ENCODE results near the gene LTB4R2.

DNA sequence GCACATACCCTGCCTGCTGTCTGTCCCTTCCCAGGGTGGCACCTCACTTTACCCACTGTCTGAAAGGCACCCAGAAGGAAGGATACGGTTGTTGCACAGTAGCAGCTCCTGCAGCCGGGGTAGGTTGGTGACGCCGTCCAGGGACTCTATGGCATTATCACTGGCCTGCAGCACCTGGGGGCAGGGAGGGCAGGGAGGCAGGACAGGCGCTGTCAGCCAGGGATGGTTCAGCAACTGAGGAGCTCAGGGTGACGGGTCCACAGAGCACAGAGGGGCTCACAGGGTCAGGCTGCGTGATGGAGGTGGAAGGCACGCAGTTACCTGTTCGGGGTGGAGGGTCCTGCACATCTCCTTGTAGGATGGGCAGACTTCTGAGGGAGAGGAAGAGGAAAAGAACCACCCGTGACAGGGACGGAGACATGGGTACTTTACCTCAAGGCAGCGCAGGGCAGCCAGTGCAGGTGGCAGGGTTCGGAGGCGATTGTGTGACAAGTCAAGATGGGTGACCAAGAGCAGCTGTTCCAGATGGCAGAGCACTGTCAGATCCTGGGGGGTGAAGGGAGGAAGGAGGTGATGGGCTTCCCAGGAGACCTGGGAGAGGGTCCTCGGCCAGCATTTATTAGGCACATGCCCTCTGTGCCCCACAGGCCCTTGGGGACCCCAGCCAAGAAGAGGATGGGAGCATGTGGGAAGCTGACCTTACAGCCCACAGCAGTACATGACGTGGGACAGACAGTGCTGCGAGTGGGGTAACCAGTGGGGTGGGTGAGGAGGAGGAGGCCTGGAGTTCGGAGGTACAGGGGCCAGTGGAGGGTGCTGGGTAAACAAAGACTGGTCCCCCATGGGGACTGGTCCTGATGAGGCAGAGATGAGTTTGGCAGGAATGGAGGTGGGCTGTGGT lies 43.3 kb upstream of the LTB4R2 start:
- TF ChIP-seq, protein P1, sequence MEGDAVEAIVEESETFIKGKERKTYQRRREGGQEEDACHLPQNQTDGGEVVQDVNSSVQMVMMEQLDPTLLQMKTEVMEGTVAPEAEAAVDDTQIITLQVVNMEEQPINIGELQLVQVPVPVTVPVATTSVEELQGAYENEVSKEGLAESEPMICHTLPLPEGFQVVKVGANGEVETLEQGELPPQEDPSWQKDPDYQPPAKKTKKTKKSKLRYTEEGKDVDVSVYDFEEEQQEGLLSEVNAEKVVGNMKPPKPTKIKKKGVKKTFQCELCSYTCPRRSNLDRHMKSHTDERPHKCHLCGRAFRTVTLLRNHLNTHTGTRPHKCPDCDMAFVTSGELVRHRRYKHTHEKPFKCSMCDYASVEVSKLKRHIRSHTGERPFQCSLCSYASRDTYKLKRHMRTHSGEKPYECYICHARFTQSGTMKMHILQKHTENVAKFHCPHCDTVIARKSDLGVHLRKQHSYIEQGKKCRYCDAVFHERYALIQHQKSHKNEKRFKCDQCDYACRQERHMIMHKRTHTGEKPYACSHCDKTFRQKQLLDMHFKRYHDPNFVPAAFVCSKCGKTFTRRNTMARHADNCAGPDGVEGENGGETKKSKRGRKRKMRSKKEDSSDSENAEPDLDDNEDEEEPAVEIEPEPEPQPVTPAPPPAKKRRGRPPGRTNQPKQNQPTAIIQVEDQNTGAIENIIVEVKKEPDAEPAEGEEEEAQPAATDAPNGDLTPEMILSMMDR (IDR thresholded peaks at IDR 0.05), result no peak
- TF ChIP-seq POLR2A (IDR thresholded peaks at IDR 0.05) (no peak), POLR2AphosphoS5 (IDR thresholded peaks at IDR 0.05) (no peak), EP300 (IDR thresholded peaks at IDR 0.05; ENCODE audit: low read depth) (no peak)
